Fibroblast of lung (primary cell): ENCODE results near the gene ZNF750.

Source experiments
- EZH2 ChIP-seq: IDR thresholded peaks from 2 replicates; pipeline ENCODE4 v1.5.1; 2012; ENCODE audit warnings: low read length, control low read depth, mild to moderate bottlenecking; ENCODE audit errors: missing control alignments
- TF ChIP-seq, protein P1 (sequence below), 2 donors: IDR thresholded peaks in 1 of 2; conservative IDR thresholded peaks in 1 of 2; 1 replicate in 1 of 2; 2 replicates in 1 of 2; pipeline ENCODE4 v1.5.1; 2011 to 2012; ENCODE audit warnings: low read length in 2 of 2, control low read depth in 1 of 2, inconsistent platforms in 1 of 2, low read depth in 1 of 2, mild to moderate bottlenecking in 1 of 2

DNA sequence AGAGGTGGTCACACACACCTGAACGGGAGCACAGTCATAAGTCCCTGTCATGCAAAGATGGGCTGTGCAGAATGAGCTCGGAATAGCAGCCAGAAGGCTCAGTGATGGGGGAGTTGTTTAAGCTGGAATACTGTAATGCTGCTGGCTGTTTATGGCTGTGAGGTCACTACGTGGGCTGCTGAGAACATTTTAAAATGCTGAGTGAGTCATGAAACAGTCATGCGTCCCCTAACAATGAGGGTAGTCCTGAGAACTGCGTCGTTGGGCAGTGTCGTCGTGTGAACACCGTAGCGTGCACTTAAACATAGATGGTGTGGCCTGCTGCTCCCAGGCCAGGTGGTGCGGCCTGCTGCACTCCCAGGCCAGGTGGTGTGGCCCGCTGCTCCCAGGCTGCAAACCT, 48.3 kb downstream of the ZNF750 start:
- TF ChIP-seq, protein P1, sequence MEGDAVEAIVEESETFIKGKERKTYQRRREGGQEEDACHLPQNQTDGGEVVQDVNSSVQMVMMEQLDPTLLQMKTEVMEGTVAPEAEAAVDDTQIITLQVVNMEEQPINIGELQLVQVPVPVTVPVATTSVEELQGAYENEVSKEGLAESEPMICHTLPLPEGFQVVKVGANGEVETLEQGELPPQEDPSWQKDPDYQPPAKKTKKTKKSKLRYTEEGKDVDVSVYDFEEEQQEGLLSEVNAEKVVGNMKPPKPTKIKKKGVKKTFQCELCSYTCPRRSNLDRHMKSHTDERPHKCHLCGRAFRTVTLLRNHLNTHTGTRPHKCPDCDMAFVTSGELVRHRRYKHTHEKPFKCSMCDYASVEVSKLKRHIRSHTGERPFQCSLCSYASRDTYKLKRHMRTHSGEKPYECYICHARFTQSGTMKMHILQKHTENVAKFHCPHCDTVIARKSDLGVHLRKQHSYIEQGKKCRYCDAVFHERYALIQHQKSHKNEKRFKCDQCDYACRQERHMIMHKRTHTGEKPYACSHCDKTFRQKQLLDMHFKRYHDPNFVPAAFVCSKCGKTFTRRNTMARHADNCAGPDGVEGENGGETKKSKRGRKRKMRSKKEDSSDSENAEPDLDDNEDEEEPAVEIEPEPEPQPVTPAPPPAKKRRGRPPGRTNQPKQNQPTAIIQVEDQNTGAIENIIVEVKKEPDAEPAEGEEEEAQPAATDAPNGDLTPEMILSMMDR (conservative IDR thresholded peaks at IDR 0.05 in 1 of 2, IDR thresholded peaks at IDR 0.05 in 1 of 2; ENCODE audit: low read depth in 1 of 2, low read length in 2 of 2) = no peak
- TF ChIP-seq EZH2 = no peak
